Astrocyte (in vitro differentiated cells and primary cell): ENCODE measurements around the gene INPP5F. TPM values are rescaled to one million over a fixed set of nuclear protein-coding genes. Genes with fewer than 3 reads are reported as not detected.

Experiments
- DNase-seq: peaks from one replicate; pipeline ENCODE4 v3.0.0-alpha.2; 2010; ENCODE audit warnings: low read depth
- FAIRE-seq: peaks from 2 replicates; lab custom pipeline; 2011; peaks lifted over from hg19 to GRCh38; lab: Jason Lieb, UNC
- H2AFZ ChIP-seq: 2 replicates; pipeline ENCODE4 v1.6.0; 2012; ENCODE audit warnings: low read depth, low read length, inconsistent platforms
- H3K27ac ChIP-seq: 2 replicates; pipeline ENCODE4 v1.5.1; 2011; ENCODE audit warnings: low read depth, low read length, inconsistent platforms
- H3K27me3 ChIP-seq: 2 replicates; pipeline ENCODE4 v1.6.0; 2011; ENCODE audit warnings: low read length, inconsistent platforms; ENCODE audit not compliant: insufficient read depth
- H3K36me3 ChIP-seq: 2 replicates; pipeline ENCODE4 v1.5.1; 2011; ENCODE audit warnings: low read length, inconsistent platforms; ENCODE audit not compliant: insufficient read depth
- H3K4me1 ChIP-seq: 2 replicates; pipeline ENCODE4 v1.5.1; 2011; ENCODE audit warnings: low read length, inconsistent platforms; ENCODE audit not compliant: insufficient read depth
- H3K4me2 ChIP-seq: 2 replicates; pipeline ENCODE4 v1.6.0; 2012; ENCODE audit warnings: low read length, inconsistent platforms
- H3K4me3 ChIP-seq: 2 replicates; pipeline ENCODE4 v1.5.1; 2011; ENCODE audit warnings: low read depth, mild to moderate bottlenecking, low read length, inconsistent platforms; ENCODE audit not compliant: insufficient read depth
- H3K79me2 ChIP-seq: 2 replicates; pipeline ENCODE4 v1.6.0; 2012; ENCODE audit warnings: mild to moderate bottlenecking, low read length, inconsistent platforms; ENCODE audit not compliant: insufficient read depth
- H3K9ac ChIP-seq: 2 replicates; pipeline ENCODE4 v1.6.0; 2012; ENCODE audit warnings: mild to moderate bottlenecking, low read length, inconsistent platforms
- H3K9me3 ChIP-seq: 2 replicates; pipeline ENCODE4 v1.5.1; 2012; ENCODE audit warnings: low read depth, mild to moderate bottlenecking, low read length, inconsistent platforms; ENCODE audit not compliant: insufficient read depth
- H4K20me1 ChIP-seq: 2 replicates; pipeline ENCODE4 v1.6.0; 2012; ENCODE audit warnings: low read length, inconsistent platforms; ENCODE audit not compliant: insufficient read depth
- H3K27ac Mint-ChIP-seq: one replicate; pipeline ENCODE4 v1.8.0; 2021; ENCODE audit warnings: mild to moderate bottlenecking, mixed read lengths; ENCODE audit not compliant: unreplicated experiment
- H3K27me3 Mint-ChIP-seq: one replicate; pipeline ENCODE4 v1.8.0; 2021; ENCODE audit warnings: low read depth, mixed read lengths; ENCODE audit not compliant: unreplicated experiment
- H3K36me3 Mint-ChIP-seq: one replicate; pipeline ENCODE4 v1.8.0; 2021; ENCODE audit warnings: low read depth, mixed read lengths; ENCODE audit not compliant: unreplicated experiment
- H3K4me1 Mint-ChIP-seq: one replicate; pipeline ENCODE4 v1.8.0; 2021; ENCODE audit warnings: low read depth, mixed read lengths; ENCODE audit not compliant: unreplicated experiment
- H3K4me3 Mint-ChIP-seq: one replicate; pipeline ENCODE4 v1.8.0; 2021; ENCODE audit warnings: mild to moderate bottlenecking, moderate library complexity, mixed read lengths; ENCODE audit not compliant: unreplicated experiment
- H3K9me3 Mint-ChIP-seq: one replicate; pipeline ENCODE4 v1.8.0; 2021; ENCODE audit warnings: mild to moderate bottlenecking, mixed read lengths; ENCODE audit not compliant: unreplicated experiment
- EZH2 ChIP-seq: IDR thresholded peaks from 2 replicates; pipeline ENCODE4 v1.6.1; 2012; ENCODE audit warnings: mild to moderate bottlenecking, low read length, inconsistent platforms; ENCODE audit not compliant: insufficient read depth
- total RNA-seq: library from RNA; stranded (reverse); gene quantifications from 2 replicates; pipeline ENCODE4 v1.2.1, GENCODE V29; 2021
- TF ChIP-seq, protein P1 (sequence below): IDR thresholded peaks from 2 replicates; pipeline ENCODE4 v1.5.1; 2011; ENCODE audit warnings: low read depth, mild to moderate bottlenecking, inconsistent platforms, low read length, moderate library complexity; ENCODE audit not compliant: insufficient read depth

The INPP5F gene
- total RNA-seq, 1 donor from 2014 or later = 101 TPM

GRCh38 chr10:119871881-119872609, 146.2 kb downstream of the INPP5F start:
- H3K27me3 Mint-ChIP-seq = no peaks in the 10 kb centered on the region
- H3K4me2 ChIP-seq = peak overlapping the region; percentile 94
- peak overlapping the region; percentile 77 for H3K27ac Mint-ChIP-seq
- TF ChIP-seq EZH2 = no peak
- TF ChIP-seq, protein P1, sequence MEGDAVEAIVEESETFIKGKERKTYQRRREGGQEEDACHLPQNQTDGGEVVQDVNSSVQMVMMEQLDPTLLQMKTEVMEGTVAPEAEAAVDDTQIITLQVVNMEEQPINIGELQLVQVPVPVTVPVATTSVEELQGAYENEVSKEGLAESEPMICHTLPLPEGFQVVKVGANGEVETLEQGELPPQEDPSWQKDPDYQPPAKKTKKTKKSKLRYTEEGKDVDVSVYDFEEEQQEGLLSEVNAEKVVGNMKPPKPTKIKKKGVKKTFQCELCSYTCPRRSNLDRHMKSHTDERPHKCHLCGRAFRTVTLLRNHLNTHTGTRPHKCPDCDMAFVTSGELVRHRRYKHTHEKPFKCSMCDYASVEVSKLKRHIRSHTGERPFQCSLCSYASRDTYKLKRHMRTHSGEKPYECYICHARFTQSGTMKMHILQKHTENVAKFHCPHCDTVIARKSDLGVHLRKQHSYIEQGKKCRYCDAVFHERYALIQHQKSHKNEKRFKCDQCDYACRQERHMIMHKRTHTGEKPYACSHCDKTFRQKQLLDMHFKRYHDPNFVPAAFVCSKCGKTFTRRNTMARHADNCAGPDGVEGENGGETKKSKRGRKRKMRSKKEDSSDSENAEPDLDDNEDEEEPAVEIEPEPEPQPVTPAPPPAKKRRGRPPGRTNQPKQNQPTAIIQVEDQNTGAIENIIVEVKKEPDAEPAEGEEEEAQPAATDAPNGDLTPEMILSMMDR = no peak
- H3K9ac ChIP-seq = peak overlapping the region; percentile 86
- no peaks in the 10 kb centered on the region for H3K9me3 ChIP-seq
- H3K4me3 ChIP-seq = peak overlapping the region; percentile 83
- no peak for DNase-seq
- H3K27ac ChIP-seq = peak overlapping the region; percentile 82
- peaks cover 10% of the 10 kb centered on the region for H3K4me1 ChIP-seq
- peaks cover 42% of the 10 kb centered on the region for H4K20me1 ChIP-seq
- no peaks in the 10 kb centered on the region for H3K36me3 Mint-ChIP-seq
- no peaks in the 10 kb centered on the region for H3K36me3 ChIP-seq
- H3K4me1 Mint-ChIP-seq = peaks cover 12% of the 10 kb centered on the region
- H3K27me3 ChIP-seq = no peaks in the 10 kb centered on the region
- H3K79me2 ChIP-seq = peaks cover 61% of the 10 kb centered on the region
- H3K9me3 Mint-ChIP-seq = no peaks in the 10 kb centered on the region
- no peak for FAIRE-seq
- peak overlapping the region; percentile 97 for H2AFZ ChIP-seq
- peak overlapping the region; percentile 96 for H3K4me3 Mint-ChIP-seq

DNA sequence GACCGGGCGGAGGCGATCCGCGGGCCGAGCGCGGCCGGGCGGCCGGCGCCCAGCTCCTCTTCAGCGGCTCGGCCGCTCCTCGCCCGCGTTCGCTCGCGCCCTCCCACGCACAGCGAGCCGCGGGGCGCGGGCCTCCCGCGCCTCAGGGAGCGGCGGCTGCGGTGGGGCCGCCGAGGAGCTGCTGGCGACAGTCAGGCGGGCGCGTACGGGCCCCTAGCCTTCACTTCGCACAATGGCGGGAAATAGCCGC, 146.7 kb downstream of the INPP5F start, which contains the start of gene MCMBP:
MCMBP (minus strand) TSS at position 234 of the 250 bp plus-strand sequence. CDS start 259 bp downstream, outside the sequence.
- Mint-ChIP-seq H3K4me1 (peaks cover 11% of the 10 kb centered on the region), H3K27ac (peak within 1 kb of the TSS; percentile 77), H3K9me3 (no peaks in the 10 kb centered on the region), H3K4me3 (peak within 1 kb of the TSS; percentile 96), H3K27me3 (no peaks in the 10 kb centered on the region), H3K36me3 (no peaks in the 10 kb centered on the region)
- H2AFZ ChIP-seq = peak within 1 kb of the TSS; percentile 97
- peak within 1 kb of the TSS; percentile 86 for H3K9ac ChIP-seq
- H3K27ac ChIP-seq = peak within 1 kb of the TSS; percentile 82
- FAIRE-seq = no peak
- peak within 1 kb of the TSS; percentile 94 for H3K4me2 ChIP-seq
- H3K4me1 ChIP-seq = peaks cover 10% of the 10 kb centered on the region
- no peaks in the 10 kb centered on the region for H3K36me3 ChIP-seq
- TF ChIP-seq, protein P1 = no peak
- TF ChIP-seq EZH2 = no peak
- H3K9me3 ChIP-seq = no peaks in the 10 kb centered on the region
- DNase-seq = no peak
- peak within 1 kb of the TSS; percentile 83 for H3K4me3 ChIP-seq
- peaks cover 38% of the 10 kb centered on the region for H4K20me1 ChIP-seq
- H3K79me2 ChIP-seq = peaks cover 56% of the 10 kb centered on the region
- H3K27me3 ChIP-seq = no peaks in the 10 kb centered on the region
